Measurements from ENCODE around the gene LRRC46. TPM values are rescaled to one million over a fixed set of nuclear protein-coding genes. Genes with fewer than 3 reads are reported as not detected.

The LRRC46 gene
- total RNA-seq, 1 donor from 2014 or later: 1.0 TPM

- H3K9me3 Mint-ChIP-seq (ENCODE audit: unreplicated experiment): no peaks in the 10 kb centered on the region
Measured at GRCh38 chr17:47816111-47816735, 15.2 kb upstream of the LRRC46 start.

GRCh38 chr17:47816947-47817346, 14.5 kb upstream of the LRRC46 start:
- peaks cover 10% of the 10 kb centered on the region for H3K4me1 Mint-ChIP-seq (ENCODE audit: unreplicated experiment)
- H3K9me3 Mint-ChIP-seq (ENCODE audit: unreplicated experiment): no peaks in the 10 kb centered on the region
- no peak overlapping the region for H3K4me3 Mint-ChIP-seq (ENCODE audit: unreplicated experiment)
- no peak for TF ChIP-seq CTCF (IDR thresholded peaks at IDR 0.05; ENCODE audit: unreplicated experiment)
- no peak overlapping the region for H3K27ac Mint-ChIP-seq (ENCODE audit: unreplicated experiment)
- H3K36me3 Mint-ChIP-seq (ENCODE audit: low read depth, unreplicated experiment): peaks cover 33% of the 10 kb centered on the region
- DNase-seq (ENCODE audit: low spot score): no peak
- H3K27me3 Mint-ChIP-seq (ENCODE audit: unreplicated experiment): peaks cover 11% of the 10 kb centered on the region

More at GRCh38 chr17:47816111-47816735, 15.2 kb upstream of the LRRC46 start:
- no peak overlapping the region for H3K4me3 Mint-ChIP-seq (ENCODE audit: unreplicated experiment)
- no peak overlapping the region for H3K27ac Mint-ChIP-seq (ENCODE audit: unreplicated experiment)
- H3K27me3 Mint-ChIP-seq (ENCODE audit: unreplicated experiment): peaks cover 15% of the 10 kb centered on the region
- H3K4me1 Mint-ChIP-seq (ENCODE audit: unreplicated experiment): peaks cover 8% of the 10 kb centered on the region
- no peak for TF ChIP-seq CTCF (IDR thresholded peaks at IDR 0.05; ENCODE audit: unreplicated experiment)
- no peak for DNase-seq (ENCODE audit: low spot score)
- H3K36me3 Mint-ChIP-seq (ENCODE audit: low read depth, unreplicated experiment): peaks cover 41% of the 10 kb centered on the region

GRCh38 chr17:47818002-47818695, 13.3 kb upstream of the LRRC46 start:
- Mint-ChIP-seq H3K27ac (ENCODE audit: unreplicated experiment) (no peak overlapping the region), H3K4me1 (ENCODE audit: unreplicated experiment) (peaks cover 10% of the 10 kb centered on the region), H3K36me3 (ENCODE audit: low read depth, unreplicated experiment) (peaks cover 21% of the 10 kb centered on the region), H3K27me3 (ENCODE audit: unreplicated experiment) (peaks cover 8% of the 10 kb centered on the region), H3K9me3 (ENCODE audit: unreplicated experiment) (no peaks in the 10 kb centered on the region), H3K4me3 (ENCODE audit: unreplicated experiment) (peak overlapping the region; percentile 70)
- TF ChIP-seq CTCF (IDR thresholded peaks at IDR 0.05; ENCODE audit: unreplicated experiment): no peak
- DNase-seq (ENCODE audit: low spot score): no peak

GRCh38 chr17:47819475-47819874, 12.0 kb upstream of the LRRC46 start:
- H3K4me1 Mint-ChIP-seq (ENCODE audit: unreplicated experiment): peaks cover 10% of the 10 kb centered on the region
- no peak overlapping the region for H3K4me3 Mint-ChIP-seq (ENCODE audit: unreplicated experiment)
- no peak overlapping the region for H3K27ac Mint-ChIP-seq (ENCODE audit: unreplicated experiment)
- peaks cover 8% of the 10 kb centered on the region for H3K27me3 Mint-ChIP-seq (ENCODE audit: unreplicated experiment)
- H3K9me3 Mint-ChIP-seq (ENCODE audit: unreplicated experiment): no peaks in the 10 kb centered on the region
- no peak for DNase-seq (ENCODE audit: low spot score)
- peaks cover 28% of the 10 kb centered on the region for H3K36me3 Mint-ChIP-seq (ENCODE audit: low read depth, unreplicated experiment)
- TF ChIP-seq CTCF (IDR thresholded peaks at IDR 0.05; ENCODE audit: unreplicated experiment): no peak

Data from endothelial cell (in vitro differentiated cells).